Measurements from ENCODE around the gene SLC22A3. TPM values are rescaled to one million over a fixed set of nuclear protein-coding genes. Genes with fewer than 3 reads are reported as not detected.
A peak's percentile ranks its signal among the peaks of the same experiment; 100 is the strongest.

The SLC22A3 gene
- total and polyA plus RNA-seq, 2 donors from 2014 or later = 6.4 to 7.4 TPM

GRCh38 chr6:160396292-160396691 is 48.1 kb downstream of the SLC22A3 start:
- H3K27me3 ChIP-seq (ENCODE audit: control insufficient read depth, insufficient read depth, low read length) = no peaks in the 10 kb centered on the region
- intact Hi-C loops (cut with DNase I) = no loop called here
- no peak overlapping the region for H3K27ac ChIP-seq (ENCODE audit: low read depth in 2 of 2, low read length in 2 of 2)
- no peak overlapping the region for H3K4me3 ChIP-seq (ENCODE audit: low read length in 3 of 3)
- TF ChIP-seq CTCF (IDR thresholded peaks at IDR 0.05; ENCODE audit: borderline replicate concordance, extremely low read depth, insufficient read depth) = no peak
- H3K9ac ChIP-seq (ENCODE audit: low read length in 3 of 3) = no peak overlapping the region
- DNase-seq (no peak), FAIRE-seq (peak; percentile 27)
- H3K9me3 ChIP-seq (ENCODE audit: control insufficient read depth in 2 of 3, insufficient read depth in 1 of 3, low read length in 3 of 3) = no peaks in the 10 kb centered on the region
- H3K4me1 ChIP-seq (ENCODE audit: control insufficient read depth in 2 of 3, insufficient read depth in 2 of 3, low read depth in 1 of 3, low read length in 3 of 3) = no peaks in the 10 kb centered on the region
- no peaks in the 10 kb centered on the region for H3K36me3 ChIP-seq (ENCODE audit: control insufficient read depth in 2 of 3, insufficient read depth in 3 of 3, low read length in 3 of 3)

- H3K4me1 ChIP-seq (ENCODE audit: control insufficient read depth in 2 of 3, insufficient read depth in 2 of 3, low read depth in 1 of 3, low read length in 3 of 3) = no peaks in the 10 kb centered on the region
- H3K36me3 ChIP-seq (ENCODE audit: control insufficient read depth in 2 of 3, insufficient read depth in 3 of 3, low read length in 3 of 3) = no peaks in the 10 kb centered on the region
- no peak overlapping the region for H3K9ac ChIP-seq (ENCODE audit: low read length in 3 of 3)
- H3K27ac ChIP-seq (ENCODE audit: low read depth in 2 of 2, low read length in 2 of 2) = no peak overlapping the region
- intact Hi-C loops (cut with DNase I) = no loop called here
- H3K4me3 ChIP-seq (ENCODE audit: low read length in 3 of 3) = no peak overlapping the region
- no peak for TF ChIP-seq CTCF (IDR thresholded peaks at IDR 0.05; ENCODE audit: borderline replicate concordance, extremely low read depth, insufficient read depth)
- FAIRE-seq (no peak), DNase-seq (no peak)
- no peaks in the 10 kb centered on the region for H3K9me3 ChIP-seq (ENCODE audit: control insufficient read depth in 2 of 3, insufficient read depth in 1 of 3, low read length in 3 of 3)
- H3K27me3 ChIP-seq (ENCODE audit: control insufficient read depth, insufficient read depth, low read length) = no peaks in the 10 kb centered on the region
These were observed 50.6 kb downstream of the SLC22A3 start for GRCh38 chr6:160398674-160399271.

GRCh38 chr6:160400446-160400845 is 52.3 kb downstream of the SLC22A3 start:
- Histone ChIP-seq H3K36me3 (ENCODE audit: control insufficient read depth in 2 of 3, insufficient read depth in 3 of 3, low read length in 3 of 3) (no peaks in the 10 kb centered on the region), H3K27ac (ENCODE audit: low read depth in 2 of 2, low read length in 2 of 2) (no peak overlapping the region), H3K27me3 (ENCODE audit: control insufficient read depth, insufficient read depth, low read length) (no peaks in the 10 kb centered on the region), H3K4me1 (ENCODE audit: control insufficient read depth in 2 of 3, insufficient read depth in 2 of 3, low read depth in 1 of 3, low read length in 3 of 3) (no peaks in the 10 kb centered on the region), H3K9me3 (ENCODE audit: control insufficient read depth in 2 of 3, insufficient read depth in 1 of 3, low read length in 3 of 3) (no peaks in the 10 kb centered on the region), H3K9ac (ENCODE audit: low read length in 3 of 3) (no peak overlapping the region), H3K4me3 (ENCODE audit: low read length in 3 of 3) (no peak overlapping the region)
- TF ChIP-seq CTCF (IDR thresholded peaks at IDR 0.05; ENCODE audit: borderline replicate concordance, extremely low read depth, insufficient read depth) = no peak
- FAIRE-seq (no peak), DNase-seq (no peak)
- intact Hi-C loops (cut with DNase I) = no loop called here

GRCh38 chr6:160408528-160408927 is 60.4 kb downstream of the SLC22A3 start:
- TF ChIP-seq CTCF (IDR thresholded peaks at IDR 0.05; ENCODE audit: borderline replicate concordance, extremely low read depth, insufficient read depth) = no peak
- Histone ChIP-seq H3K9me3 (ENCODE audit: control insufficient read depth in 2 of 3, insufficient read depth in 1 of 3, low read length in 3 of 3) (no peaks in the 10 kb centered on the region), H3K4me1 (ENCODE audit: control insufficient read depth in 2 of 3, insufficient read depth in 2 of 3, low read depth in 1 of 3, low read length in 3 of 3) (no peaks in the 10 kb centered on the region), H3K36me3 (ENCODE audit: control insufficient read depth in 2 of 3, insufficient read depth in 3 of 3, low read length in 3 of 3) (no peaks in the 10 kb centered on the region), H3K9ac (ENCODE audit: low read length in 3 of 3) (no peak overlapping the region), H3K27ac (ENCODE audit: low read depth in 2 of 2, low read length in 2 of 2) (no peak overlapping the region), H3K27me3 (ENCODE audit: control insufficient read depth, insufficient read depth, low read length) (no peaks in the 10 kb centered on the region), H3K4me3 (ENCODE audit: low read length in 3 of 3) (no peak overlapping the region)
- intact Hi-C loops (cut with DNase I) = no loop called here
- peak in 2 of 5 donors; percentile 15 to 38 for DNase-seq
- FAIRE-seq = no peak
